ENCODE data around the gene NEK8. TPM values are rescaled to one million over a fixed set of nuclear protein-coding genes. Genes with fewer than 3 reads are reported as not detected.
A peak's percentile ranks its signal among the peaks of the same experiment; 100 is the strongest.

NEK8 gene
- total and polyA plus RNA-seq, 9 of the 15 experiments (the other 6 are each of a cell fraction or from before 2014, with no cell fraction given) = 0.98 to 16.6 (median 4.6) TPM

DNA sequence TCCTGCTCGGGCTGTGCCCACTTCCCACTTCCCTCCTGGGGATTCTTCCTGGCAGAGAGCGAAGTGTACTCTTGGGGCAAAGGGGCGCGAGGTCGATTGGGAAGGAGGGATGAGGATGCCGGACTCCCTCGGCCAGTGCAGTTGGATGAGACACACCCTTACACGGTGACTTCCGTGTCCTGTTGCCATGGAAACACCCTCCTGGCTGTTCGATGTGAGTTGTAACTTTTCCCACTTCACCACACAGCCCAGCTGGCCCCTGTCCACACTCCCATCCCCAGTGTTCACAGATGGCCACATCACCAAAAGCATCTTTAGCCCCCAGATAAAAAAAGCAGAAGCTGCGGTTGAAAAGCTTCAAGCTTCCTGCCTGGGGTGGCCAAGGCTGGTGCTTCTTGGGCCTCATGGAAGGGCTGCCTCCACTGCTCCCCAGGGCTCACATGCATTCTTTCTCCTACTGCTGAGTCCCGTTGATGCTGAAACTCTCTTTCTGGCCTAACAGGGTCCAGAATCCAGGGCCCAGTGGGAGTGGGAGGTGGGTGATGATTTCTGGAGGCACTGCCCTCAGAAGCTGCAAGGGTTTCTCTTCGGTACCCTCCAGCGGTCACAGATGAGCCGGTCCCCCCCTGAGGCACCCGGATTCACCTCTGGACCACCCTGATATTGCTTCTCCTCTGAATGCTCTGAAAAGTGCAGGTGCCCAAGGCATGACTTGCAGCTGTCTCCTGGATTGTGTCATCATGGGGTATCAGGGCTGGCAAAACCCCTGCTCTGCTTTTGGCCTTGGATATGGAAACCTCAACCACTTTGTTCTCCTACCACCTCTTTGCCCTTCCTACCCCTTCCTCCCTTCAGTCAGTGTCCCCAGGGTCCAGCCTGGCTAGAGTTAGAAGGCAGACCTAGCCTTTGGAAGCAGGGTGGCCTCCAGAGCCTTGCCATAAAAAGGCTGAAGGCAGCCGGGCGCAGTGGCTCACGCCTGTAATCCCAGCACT, 13.1 kb downstream of the NEK8 start (continued):
- TF ChIP-seq, protein P1, sequence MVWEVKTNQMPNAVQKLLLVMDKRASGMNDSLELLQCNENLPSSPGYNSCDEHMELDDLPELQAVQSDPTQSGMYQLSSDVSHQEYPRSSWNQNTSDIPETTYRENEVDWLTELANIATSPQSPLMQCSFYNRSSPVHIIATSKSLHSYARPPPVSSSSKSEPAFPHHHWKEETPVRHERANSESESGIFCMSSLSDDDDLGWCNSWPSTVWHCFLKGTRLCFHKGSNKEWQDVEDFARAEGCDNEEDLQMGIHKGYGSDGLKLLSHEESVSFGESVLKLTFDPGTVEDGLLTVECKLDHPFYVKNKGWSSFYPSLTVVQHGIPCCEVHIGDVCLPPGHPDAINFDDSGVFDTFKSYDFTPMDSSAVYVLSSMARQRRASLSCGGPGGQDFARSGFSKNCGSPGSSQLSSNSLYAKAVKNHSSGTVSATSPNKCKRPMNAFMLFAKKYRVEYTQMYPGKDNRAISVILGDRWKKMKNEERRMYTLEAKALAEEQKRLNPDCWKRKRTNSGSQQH (CRISPR knock-in tag; IDR thresholded peaks at IDR 0.05) = no peak
- TF ChIP-seq SAP30 (IDR thresholded peaks at IDR 0.05; ENCODE audit: borderline replicate concordance, insufficient read depth, low read depth, low read length, poor library complexity, severe bottlenecking) (no peak), DEAF1 (CRISPR knock-in tag; IDR thresholded peaks at IDR 0.05) (no peak), ETV6 (IDR thresholded peaks at IDR 0.05; ENCODE audit: borderline replicate concordance in 1 of 2, low read depth in 2 of 2, low read length in 1 of 2) (no peak; a peak in 1 of 4 replicates), ETV6 (CRISPR knock-in tag; IDR thresholded peaks at IDR 0.05; ENCODE audit: borderline replicate concordance) (no peak), RAD51 (IDR thresholded peaks at IDR 0.05; ENCODE audit: borderline replicate concordance, low read depth) (no peak), ZNF239 (CRISPR knock-in tag; IDR thresholded peaks at IDR 0.05) (no peak; the same call in 1 of the 2 replicates), ZNF75A (CRISPR knock-in tag; IDR thresholded peaks at IDR 0.05) (peak; percentile 87), NRF1 (conservative IDR thresholded peaks at IDR 0.05 in 1 of 2, IDR thresholded peaks at IDR 0.05 in 1 of 2) (no peak), PTRF (tag; IDR thresholded peaks at IDR 0.05) (no peak), NUFIP1 (IDR thresholded peaks at IDR 0.05; ENCODE audit: partially characterized antibody) (no peak), RBM39 (optimal IDR thresholded peaks at IDR 0.05; ENCODE audit: low read depth, low read length) (no peak), CCNT2 (IDR thresholded peaks at IDR 0.05; ENCODE audit: borderline replicate concordance, extremely low read depth, insufficient read length, low read depth, low read length) (peak; percentile 47), ESRRB (CRISPR knock-in tag; IDR thresholded peaks at IDR 0.05; ENCODE audit: borderline replicate concordance) (no peak), HIVEP1 (CRISPR knock-in tag; IDR thresholded peaks at IDR 0.05) (no peak)
- TF ChIP-seq, protein P2, sequence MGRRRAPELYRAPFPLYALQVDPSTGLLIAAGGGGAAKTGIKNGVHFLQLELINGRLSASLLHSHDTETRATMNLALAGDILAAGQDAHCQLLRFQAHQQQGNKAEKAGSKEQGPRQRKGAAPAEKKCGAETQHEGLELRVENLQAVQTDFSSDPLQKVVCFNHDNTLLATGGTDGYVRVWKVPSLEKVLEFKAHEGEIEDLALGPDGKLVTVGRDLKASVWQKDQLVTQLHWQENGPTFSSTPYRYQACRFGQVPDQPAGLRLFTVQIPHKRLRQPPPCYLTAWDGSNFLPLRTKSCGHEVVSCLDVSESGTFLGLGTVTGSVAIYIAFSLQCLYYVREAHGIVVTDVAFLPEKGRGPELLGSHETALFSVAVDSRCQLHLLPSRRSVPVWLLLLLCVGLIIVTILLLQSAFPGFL (CRISPR knock-in tag; IDR thresholded peaks at IDR 0.05) = no peak
- TF ChIP-seq, protein P3, sequence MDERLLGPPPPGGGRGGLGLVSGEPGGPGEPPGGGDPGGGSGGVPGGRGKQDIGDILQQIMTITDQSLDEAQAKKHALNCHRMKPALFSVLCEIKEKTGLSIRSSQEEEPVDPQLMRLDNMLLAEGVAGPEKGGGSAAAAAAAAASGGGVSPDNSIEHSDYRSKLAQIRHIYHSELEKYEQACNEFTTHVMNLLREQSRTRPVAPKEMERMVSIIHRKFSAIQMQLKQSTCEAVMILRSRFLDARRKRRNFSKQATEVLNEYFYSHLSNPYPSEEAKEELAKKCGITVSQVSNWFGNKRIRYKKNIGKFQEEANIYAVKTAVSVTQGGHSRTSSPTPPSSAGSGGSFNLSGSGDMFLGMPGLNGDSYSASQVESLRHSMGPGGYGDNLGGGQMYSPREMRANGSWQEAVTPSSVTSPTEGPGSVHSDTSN (CRISPR knock-in tag; IDR thresholded peaks at IDR 0.05; ENCODE audit: low read depth) = no peak
- TF ChIP-seq, protein P3 (tag; conservative IDR thresholded peaks at IDR 0.05; ENCODE audit: low read depth) = no peak
- TF ChIP-seq, protein P4, sequence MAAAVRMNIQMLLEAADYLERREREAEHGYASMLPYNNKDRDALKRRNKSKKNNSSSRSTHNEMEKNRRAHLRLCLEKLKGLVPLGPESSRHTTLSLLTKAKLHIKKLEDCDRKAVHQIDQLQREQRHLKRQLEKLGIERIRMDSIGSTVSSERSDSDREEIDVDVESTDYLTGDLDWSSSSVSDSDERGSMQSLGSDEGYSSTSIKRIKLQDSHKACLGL (CRISPR knock-in tag; IDR thresholded peaks at IDR 0.05; ENCODE audit: borderline replicate concordance, poor library complexity, severe bottlenecking) = no peak

Measured in K562 (cell line).